ENCODE data around the gene PSMC5.

GRCh38 chr17:63804328-63804727 lies 22.9 kb upstream of the PSMC5 start:
- TF ChIP-seq, protein P1, sequence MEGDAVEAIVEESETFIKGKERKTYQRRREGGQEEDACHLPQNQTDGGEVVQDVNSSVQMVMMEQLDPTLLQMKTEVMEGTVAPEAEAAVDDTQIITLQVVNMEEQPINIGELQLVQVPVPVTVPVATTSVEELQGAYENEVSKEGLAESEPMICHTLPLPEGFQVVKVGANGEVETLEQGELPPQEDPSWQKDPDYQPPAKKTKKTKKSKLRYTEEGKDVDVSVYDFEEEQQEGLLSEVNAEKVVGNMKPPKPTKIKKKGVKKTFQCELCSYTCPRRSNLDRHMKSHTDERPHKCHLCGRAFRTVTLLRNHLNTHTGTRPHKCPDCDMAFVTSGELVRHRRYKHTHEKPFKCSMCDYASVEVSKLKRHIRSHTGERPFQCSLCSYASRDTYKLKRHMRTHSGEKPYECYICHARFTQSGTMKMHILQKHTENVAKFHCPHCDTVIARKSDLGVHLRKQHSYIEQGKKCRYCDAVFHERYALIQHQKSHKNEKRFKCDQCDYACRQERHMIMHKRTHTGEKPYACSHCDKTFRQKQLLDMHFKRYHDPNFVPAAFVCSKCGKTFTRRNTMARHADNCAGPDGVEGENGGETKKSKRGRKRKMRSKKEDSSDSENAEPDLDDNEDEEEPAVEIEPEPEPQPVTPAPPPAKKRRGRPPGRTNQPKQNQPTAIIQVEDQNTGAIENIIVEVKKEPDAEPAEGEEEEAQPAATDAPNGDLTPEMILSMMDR (conservative IDR thresholded peaks at IDR 0.05 in 1 of 2, IDR thresholded peaks at IDR 0.05 in 1 of 2; ENCODE audit: extremely low read depth in 1 of 2, insufficient read depth in 1 of 2, low read depth in 1 of 2, low read length in 2 of 2), result no peak
- no peak for TF ChIP-seq EZH2 (IDR thresholded peaks at IDR 0.05; ENCODE audit: borderline replicate concordance, low read length)

Data from mammary epithelial cell (primary cell).